Right lobe of liver (tissue), 6 donors: Measurements from ENCODE around the gene GNAL. TPM values are rescaled to one million over a fixed set of nuclear protein-coding genes. Genes with fewer than 3 reads are reported as not detected.

Experiments
- ATAC-seq, 4 donors: fragments of 200-7000 bp; cut with Tn5 transposase; one replicate each; pipeline ENCODE4 v1.9.1; 2020; ENCODE audit warnings: mild to moderate bottlenecking in 4 of 4, moderate library complexity in 4 of 4
- DNase-seq, 3 donors: peaks; one replicate each; pipeline ENCODE4 v3.0.0-alpha.2; 2020
- H3K27ac ChIP-seq, 3 donors: fragments of 200-600 bp; one replicate each; pipeline ENCODE4 v1.8.0; 2022
- H3K27me3 ChIP-seq, 2 donors: fragments of 200-600 bp; one replicate each; pipeline ENCODE4 v1.8.0; 2022
- H3K36me3 ChIP-seq, 4 donors: fragments of 200-600 bp; sonication (generic) in 1 of 4; one replicate each; pipeline versions ENCODE4 v1.5.1 to v1.8.0; 2017 to 2022; ENCODE audit warnings: control low read depth in 1 of 4
- H3K4me1 ChIP-seq, 4 donors: fragments of 200-600 bp; sonication (generic) in 1 of 4; one replicate each; pipeline versions ENCODE4 v1.5.1 to v1.8.0; 2017 to 2022; ENCODE audit warnings: control low read depth in 1 of 4
- H3K4me3 ChIP-seq, 3 donors: fragments of 200-600 bp; one replicate each; pipeline ENCODE4 v1.8.0; 2022
- H3K9me3 ChIP-seq, 4 donors: fragments of 200-600 bp; sonication (generic) in 1 of 4; one replicate each; pipeline versions ENCODE4 v1.5.1 to v1.8.0; 2017 to 2022; ENCODE audit warnings: control low read depth in 1 of 4
- CTCF ChIP-seq, 4 donors: fragments of 200-600 bp in 3 of 4; fragments of 450-650 bp in 1 of 4; IDR thresholded peaks; one replicate each; pipeline versions ENCODE4 v1.5.1 to v1.8.0; 2016 to 2022; ENCODE audit warnings: antibody characterized with exemption in 4 of 4, mild to moderate bottlenecking in 2 of 4
- POLR2A ChIP-seq: fragments of 450-650 bp; IDR thresholded peaks from one replicate; pipeline ENCODE4 v1.6.1; 2017; ENCODE audit warnings: antibody characterized with exemption, mild to moderate bottlenecking
- WGBS: methylation state at CpG from one replicate; pipeline ENCODE4 v1.1.6; 2018; ENCODE audit warnings: low coverage, low lambda C conversion rate; ENCODE audit not compliant: insufficient coverage; ENCODE audit errors: missing lambda C conversion rate; 5-methylcytosine and 5-hydroxymethylcytosine counted together
- intact Hi-C, 2 donors: fragments of 100-400 bp; cut with DNase I; formaldehyde crosslinking; loops; one replicate each; pipeline versions ENCODE4 v1.11.2 to v1.14.1; 2022
- total RNA-seq, 6 experiments: library from RNA; depleted of rRNA in 2 of 6; stranded (reverse); fragments of >200 nt in 2 of 6; fragmentation: NEBNext Ultra II Directional in 3 of 6; extraction: Animal tissue kit (Norgen Biotek cat#: 25700) in 3 of 6; gene quantifications; one replicate each; pipeline versions ENCODE4 v1.1.0 to v1.2.4, GENCODE V29; 2016 to 2023
- donor health status: DM: no; HTN: yes; CAD: no.
- donor health status: DM: no; HTN: no; CAD: no.
- donor health status: DM: no; HTN: no; CAD: no.
- donor health status: DM: no; HTN: yes; CAD: no.
- donor health status: DM: no; HTN: yes; CAD: no.

GNAL gene
- total RNA-seq, 6 experiments from 2014 or later: 0.19 to 1.9 (median 1.2) TPM

- Histone ChIP-seq H3K36me3 (no peaks in the 10 kb centered on the region), H3K4me3 (no peak overlapping the region), H3K27ac (no peak overlapping the region), H3K4me1 (no peaks in the 10 kb centered on the region), H3K9me3 (no peaks in the 10 kb centered on the region), H3K27me3 (no peaks in the 10 kb centered on the region)
- WGBS: 27% methylated on average over 9 of the region's 9 CpGs
- ATAC-seq (no peak), DNase-seq (no peak)
- intact Hi-C loops: no loop called here
- TF ChIP-seq CTCF (IDR thresholded peaks at IDR 0.05) (no peak), POLR2A (no peak)
Observed at GRCh38 chr18:11785444-11786055, 96.5 kb downstream of the GNAL start.

- no peak for ATAC-seq
- no peak for DNase-seq
- Histone ChIP-seq H3K4me3 (no peak overlapping the region), H3K27ac (no peak overlapping the region), H3K36me3 (no peaks in the 10 kb centered on the region), H3K27me3 (no peaks in the 10 kb centered on the region), H3K9me3 (no peaks in the 10 kb centered on the region), H3K4me1 (no peaks in the 10 kb centered on the region)
- 39% methylated on average over 3 of the region's 7 CpGs for WGBS
- intact Hi-C loops: no loop called here
- TF ChIP-seq CTCF (IDR thresholded peaks at IDR 0.05) (no peak), POLR2A (no peak)
Observed at GRCh38 chr18:11789716-11790510, 100.8 kb downstream of the GNAL start.

- H3K27me3 ChIP-seq: no peaks in the 10 kb centered on the region
- H3K9me3 ChIP-seq: no peaks in the 10 kb centered on the region
- H3K27ac ChIP-seq: no peak overlapping the region
- DNase-seq (no peak), ATAC-seq (no peak)
- no peaks in the 10 kb centered on the region for H3K36me3 ChIP-seq
- TF ChIP-seq CTCF (IDR thresholded peaks at IDR 0.05) (no peak), POLR2A (no peak)
- H3K4me1 ChIP-seq: no peaks in the 10 kb centered on the region
- intact Hi-C loops: no loop called here
- no peak overlapping the region for H3K4me3 ChIP-seq
- WGBS: 52% methylated on average over 3 of the region's 3 CpGs
Observed at GRCh38 chr18:11791131-11791530, 102.1 kb downstream of the GNAL start.

GRCh38 chr18:11792632-11793031 is 103.6 kb downstream of the GNAL start:
- intact Hi-C loops: no loop called here
- Histone ChIP-seq H3K27ac (no peak overlapping the region), H3K4me3 (no peak overlapping the region), H3K9me3 (no peaks in the 10 kb centered on the region), H3K4me1 (no peaks in the 10 kb centered on the region), H3K27me3 (no peaks in the 10 kb centered on the region), H3K36me3 (no peaks in the 10 kb centered on the region)
- ATAC-seq (no peak), DNase-seq (no peak)
- TF ChIP-seq CTCF (IDR thresholded peaks at IDR 0.05): no peak
- TF ChIP-seq POLR2A: no peak
